PC-3 (cell line): ENCODE measurements around the gene ATP8A2. TPM values are rescaled to one million over a fixed set of nuclear protein-coding genes. Genes with fewer than 3 reads are reported as not detected.

Experiments
- ATAC-seq: fragments of 200-7000 bp; cut with Tn5 transposase; 2 replicates; pipeline ENCODE4 v1.9.1; 2020; ENCODE audit warnings: mild to moderate bottlenecking, moderate library complexity
- BruUV-seq: library from RNA; stranded (reverse); fragments of 400-500 nt; replicated peaks from 2 replicates; lab custom pipeline; 2021; lab: Mats Ljungman, UMichigan
- CTCF ChIA-PET: fragments of 300-600 bp; sonication (Branson Sonifier 250); formaldehyde crosslinking; loops from one replicate; lab custom pipeline; 2022; ENCODE audit warnings: antibody characterized with exemption; lab: Charles Lee
- POLR2A ChIA-PET: fragments of 300-600 bp; sonication (Branson Sonifier 250); formaldehyde crosslinking; loops from one replicate; lab custom pipeline; 2022; ENCODE audit warnings: antibody characterized with exemption; ENCODE audit not compliant: unreplicated experiment; lab: Charles Lee
- DNase-seq: peaks from one replicate; pipeline ENCODE4 v3.0.0-alpha.2; 2015
- H2AFZ ChIP-seq: fragments of 300-600 bp; sonication (generic); 2 replicates; pipeline ENCODE4 v1.6.0; 2016; ENCODE audit warnings: antibody characterized with exemption, low read length
- H3F3A ChIP-seq: fragments of 300-600 bp; sonication (generic); one replicate; pipeline ENCODE4 v1.6.0; 2017; ENCODE audit warnings: antibody characterized with exemption, low read length, control low read depth, mild to moderate bottlenecking; ENCODE audit not compliant: unreplicated experiment
- H3K27ac ChIP-seq: fragments of 300-600 bp; sonication (generic); 2 replicates; pipeline ENCODE4 v1.5.1; 2016; ENCODE audit warnings: mild to moderate bottlenecking, low read length
- H3K27me3 ChIP-seq: fragments of 300-600 bp; sonication (generic); 2 replicates; pipeline ENCODE4 v1.6.1; 2016; ENCODE audit warnings: low read length, mixed read lengths
- H3K36me3 ChIP-seq: fragments of 300-600 bp; sonication (generic); 2 replicates; pipeline ENCODE4 v1.6.1; 2016; ENCODE audit warnings: low read depth, mixed run types, low read length, mixed read lengths
- H3K4me1 ChIP-seq: fragments of 300-600 bp; sonication (generic); 2 replicates; pipeline ENCODE4 v1.5.1; 2016; ENCODE audit warnings: low read length; ENCODE audit not compliant: insufficient read depth
- H3K4me2 ChIP-seq: fragments of 300-600 bp; sonication (generic); 2 replicates; pipeline ENCODE4 v1.6.0; 2016; ENCODE audit warnings: low read length
- H3K4me3 ChIP-seq: fragments of 300-600 bp; sonication (generic); 2 replicates; pipeline ENCODE4 v1.5.1; 2016; ENCODE audit warnings: mild to moderate bottlenecking, low read length, mixed read lengths
- H3K79me2 ChIP-seq: fragments of 300-600 bp; sonication (generic); 2 replicates; pipeline ENCODE4 v1.6.1; 2017; ENCODE audit warnings: low read length, mixed read lengths
- H3K9ac ChIP-seq: fragments of 300-600 bp; sonication (generic); 2 replicates; pipeline ENCODE4 v1.6.0; 2016; ENCODE audit warnings: mild to moderate bottlenecking, low read length
- H3K9me2 ChIP-seq: fragments of 300-600 bp; sonication (generic); replicated peaks from 2 replicates; pipeline ENCODE4 v1.6.1; 2016; ENCODE audit warnings: mixed run types, low read length, mixed read lengths
- H3K9me3 ChIP-seq: fragments of 300-600 bp; sonication (generic); 2 replicates; pipeline ENCODE4 v1.6.1; 2016; ENCODE audit warnings: low read length, mixed read lengths
- H4K20me1 ChIP-seq: fragments of 300-600 bp; sonication (generic); 2 replicates; pipeline ENCODE4 v1.6.1; 2016; ENCODE audit warnings: low read length, mixed read lengths
- EZH2 ChIP-seq: fragments of 300-600 bp; sonication (generic); IDR thresholded peaks from one replicate; pipeline ENCODE4 v1.6.1; 2017; ENCODE audit warnings: antibody characterized with exemption, mild to moderate bottlenecking, low read length; ENCODE audit not compliant: unreplicated experiment
- EZH2phosphoT487 ChIP-seq: fragments of 300-600 bp; sonication (generic); IDR thresholded peaks from 2 replicates; pipeline ENCODE4 v1.6.1; 2018; ENCODE audit warnings: mild to moderate bottlenecking, antibody characterized with exemption, low read length, borderline replicate concordance
- intact Hi-C: fragments of 100-400 bp; cut with micrococcal nuclease; formaldehyde crosslinking; loops from 2 replicates; pipeline ENCODE4 v1.9.0; 2023
- total RNA-seq: library from RNA; depleted of rRNA; stranded (reverse); fragments of >200 nt; gene quantifications from 2 replicates; pipeline ENCODE4 v1.2.3, GENCODE V29; 2014
- TF ChIP-seq, protein P1 (sequence below): fragments of 300-600 bp; sonication (generic); conservative IDR thresholded peaks from 2 replicates; pipeline ENCODE4 v1.5.1; 2017; ENCODE audit warnings: antibody characterized with exemption, low read depth, mild to moderate bottlenecking, low read length

The ATP8A2 gene
- total RNA-seq, 1 experiment from 2014 or later: 0.04 TPM

DNA sequence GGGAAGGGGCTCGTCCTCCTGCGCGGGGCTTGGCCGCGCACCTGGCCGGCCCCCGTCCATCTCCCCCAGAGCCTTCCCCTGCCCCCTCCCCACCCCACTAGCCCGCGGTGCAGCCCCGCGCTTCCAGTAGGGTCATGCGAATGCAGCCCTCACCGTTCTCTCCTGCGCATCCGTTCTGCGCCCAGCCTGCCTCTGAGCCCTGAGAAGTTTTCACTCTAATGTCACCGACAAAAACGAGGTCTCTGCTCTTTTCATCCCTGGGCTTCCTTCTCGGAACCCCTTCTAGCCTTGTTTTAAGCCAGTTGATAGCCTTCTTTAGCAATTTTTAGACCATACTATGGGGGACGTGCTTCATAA, 97.4 kb downstream of the ATP8A2 start:
- H3K27me3 ChIP-seq: peaks cover 11% of the 10 kb centered on the region; the same call in 1 of the 2 replicates
- no peaks in the 10 kb centered on the region for H3K79me2 ChIP-seq
- intact Hi-C loops: no loop called here
- DNase-seq (no peak), ATAC-seq (no peak)
- H3K4me3 ChIP-seq: no peak overlapping the region
- POLR2A ChIA-PET: no interaction called here
- CTCF ChIA-PET: no interaction called here
- no peaks in the 10 kb centered on the region for H4K20me1 ChIP-seq
- no peak for TF ChIP-seq EZH2
- TF ChIP-seq EZH2phosphoT487: no peak
- TF ChIP-seq, protein P1, sequence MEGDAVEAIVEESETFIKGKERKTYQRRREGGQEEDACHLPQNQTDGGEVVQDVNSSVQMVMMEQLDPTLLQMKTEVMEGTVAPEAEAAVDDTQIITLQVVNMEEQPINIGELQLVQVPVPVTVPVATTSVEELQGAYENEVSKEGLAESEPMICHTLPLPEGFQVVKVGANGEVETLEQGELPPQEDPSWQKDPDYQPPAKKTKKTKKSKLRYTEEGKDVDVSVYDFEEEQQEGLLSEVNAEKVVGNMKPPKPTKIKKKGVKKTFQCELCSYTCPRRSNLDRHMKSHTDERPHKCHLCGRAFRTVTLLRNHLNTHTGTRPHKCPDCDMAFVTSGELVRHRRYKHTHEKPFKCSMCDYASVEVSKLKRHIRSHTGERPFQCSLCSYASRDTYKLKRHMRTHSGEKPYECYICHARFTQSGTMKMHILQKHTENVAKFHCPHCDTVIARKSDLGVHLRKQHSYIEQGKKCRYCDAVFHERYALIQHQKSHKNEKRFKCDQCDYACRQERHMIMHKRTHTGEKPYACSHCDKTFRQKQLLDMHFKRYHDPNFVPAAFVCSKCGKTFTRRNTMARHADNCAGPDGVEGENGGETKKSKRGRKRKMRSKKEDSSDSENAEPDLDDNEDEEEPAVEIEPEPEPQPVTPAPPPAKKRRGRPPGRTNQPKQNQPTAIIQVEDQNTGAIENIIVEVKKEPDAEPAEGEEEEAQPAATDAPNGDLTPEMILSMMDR: no peak
- no peaks in the 10 kb centered on the region for H3K4me1 ChIP-seq
- no peaks in the 10 kb centered on the region for H3K36me3 ChIP-seq
- H3K27ac ChIP-seq: no peak overlapping the region
- no peak overlapping the region for H3K4me2 ChIP-seq
- H3F3A ChIP-seq: no peaks in the 10 kb centered on the region
- no TSS peak for BruUV-seq
- no peak overlapping the region for H2AFZ ChIP-seq
- no peak overlapping the region for H3K9ac ChIP-seq
- H3K9me2 ChIP-seq: no peaks in the 10 kb centered on the region
- no peaks in the 10 kb centered on the region for H3K9me3 ChIP-seq

DNA sequence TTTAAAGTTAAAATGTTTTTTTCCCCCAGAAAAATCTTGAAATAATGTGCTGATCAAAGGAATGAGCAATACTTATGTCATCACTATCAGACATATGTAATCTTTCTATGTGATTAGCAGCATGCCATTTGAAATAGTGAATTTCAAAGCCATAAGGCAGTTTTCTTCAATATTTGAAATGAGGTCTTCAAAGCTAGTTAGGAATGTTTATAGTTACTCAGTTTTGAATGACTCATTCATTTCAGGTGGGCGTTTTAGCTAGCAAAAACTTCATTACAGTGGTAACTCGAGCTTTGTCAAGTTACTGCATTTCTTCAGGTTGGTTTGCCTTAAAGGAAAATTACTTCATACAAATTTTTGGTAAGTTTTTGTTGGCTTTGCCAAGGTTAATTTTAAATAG, 102.1 kb downstream of the ATP8A2 start:
- ATAC-seq (no peak), DNase-seq (no peak)
- TF ChIP-seq EZH2 (no peak), EZH2phosphoT487 (no peak)
- TF ChIP-seq, protein P1: no peak
- CTCF ChIA-PET: no interaction called here
- Histone ChIP-seq H4K20me1 (no peaks in the 10 kb centered on the region), H3K27ac (no peak overlapping the region), H3K4me1 (no peaks in the 10 kb centered on the region), H3K9me3 (no peaks in the 10 kb centered on the region), H3K4me3 (no peak overlapping the region), H2AFZ (no peak overlapping the region), H3K9ac (no peak overlapping the region), H3K79me2 (no peaks in the 10 kb centered on the region), H3F3A (no peaks in the 10 kb centered on the region), H3K9me2 (no peaks in the 10 kb centered on the region), H3K27me3 (0 out of 2 replicates have a peak, but pooled peaks cover 11% of the 10 kb centered on the region), H3K36me3 (no peaks in the 10 kb centered on the region), H3K4me2 (no peak overlapping the region)
- BruUV-seq: no TSS peak
- POLR2A ChIA-PET: no interaction called here
- intact Hi-C loops: no loop called here

DNA sequence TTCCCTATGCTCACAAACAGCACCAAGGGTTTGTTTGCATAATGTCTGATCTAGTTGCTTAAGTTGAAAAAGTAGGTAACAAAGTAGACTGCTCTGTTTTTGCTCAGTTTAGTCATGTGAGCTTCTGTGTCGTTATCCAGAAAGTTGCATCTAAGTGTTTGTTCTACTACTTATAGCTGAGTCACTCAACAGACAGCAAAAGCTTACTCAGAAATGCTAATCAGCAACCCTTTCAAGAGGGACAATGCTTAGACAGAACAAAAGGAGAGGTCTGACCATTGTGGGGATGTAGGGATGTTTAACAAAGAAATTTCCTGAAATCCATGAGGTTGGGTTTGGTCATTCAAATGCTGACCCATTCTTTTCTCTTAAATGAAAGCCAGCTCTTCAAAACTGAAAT, 106.4 kb downstream of the ATP8A2 start:
- H3K9ac ChIP-seq: no peak overlapping the region
- ATAC-seq: no peak; the same call in 1 of the 2 replicates
- no peaks in the 10 kb centered on the region for H3K9me3 ChIP-seq
- intact Hi-C loops: no loop called here
- H3K79me2 ChIP-seq: no peaks in the 10 kb centered on the region
- H3F3A ChIP-seq: no peaks in the 10 kb centered on the region
- H3K4me2 ChIP-seq: no peak overlapping the region
- H3K4me3 ChIP-seq: no peak overlapping the region
- H3K36me3 ChIP-seq: no peaks in the 10 kb centered on the region
- no peaks in the 10 kb centered on the region for H3K4me1 ChIP-seq
- ChIA-PET POLR2A (no interaction called here), CTCF (no interaction called here)
- BruUV-seq: no TSS peak
- TF ChIP-seq, protein P1: no peak
- no peak for TF ChIP-seq EZH2
- H3K27me3 ChIP-seq: 0 out of 2 replicates have a peak, but pooled peaks cover under 1% of the 10 kb centered on the region
- H3K27ac ChIP-seq: no peak overlapping the region
- H2AFZ ChIP-seq: no peak overlapping the region
- H3K9me2 ChIP-seq: no peaks in the 10 kb centered on the region
- no peaks in the 10 kb centered on the region for H4K20me1 ChIP-seq
- DNase-seq: peak; percentile 37
